H9 (cell line): Measurements from ENCODE around the gene NCOR2. TPM values are rescaled to one million over a fixed set of nuclear protein-coding genes. Genes with fewer than 3 reads are reported as not detected.

ENCODE experiments used
- DNase-seq: peaks from one replicate; pipeline ENCODE4 v3.0.0-alpha.2; 2017
- H2AFZ ChIP-seq: one replicate; pipeline ENCODE4 v1.6.1; 2013; ENCODE audit warnings: mild to moderate bottlenecking, low read length, control low read depth, moderate library complexity
- H2AK5ac ChIP-seq: 2 replicates; pipeline ENCODE4 v1.6.1; 2013; ENCODE audit warnings: low read length, control low read depth, mixed read lengths; ENCODE audit not compliant: insufficient read length
- H2BK120ac ChIP-seq: one replicate; pipeline ENCODE4 v1.6.1; 2013; ENCODE audit warnings: low read depth, mild to moderate bottlenecking, low read length, control low read depth, inconsistent platforms; ENCODE audit not compliant: poor library complexity, severe bottlenecking
- H2BK12ac ChIP-seq: 2 replicates; pipeline ENCODE4 v1.6.1; 2013; ENCODE audit warnings: low read length, control low read depth, mixed read lengths, low read depth; ENCODE audit not compliant: insufficient read length
- H2BK15ac ChIP-seq: 2 replicates; pipeline ENCODE4 v1.6.1; 2013; ENCODE audit warnings: low read depth, low read length, control low read depth
- H2BK20ac ChIP-seq: one replicate; pipeline ENCODE4 v1.6.1; 2013; ENCODE audit warnings: low read depth, mild to moderate bottlenecking, low read length, control low read depth, inconsistent platforms; ENCODE audit not compliant: poor library complexity, severe bottlenecking
- H2BK5ac ChIP-seq: 2 replicates; pipeline ENCODE4 v1.6.1; 2013; ENCODE audit warnings: low read length, control low read depth, mixed read lengths; ENCODE audit not compliant: insufficient read length
- H3K14ac ChIP-seq: 2 replicates; pipeline ENCODE4 v1.6.1; 2013; ENCODE audit warnings: low read length, control low read depth; ENCODE audit not compliant: insufficient read depth
- H3K18ac ChIP-seq: 2 replicates; pipeline ENCODE4 v1.6.1; 2013; ENCODE audit warnings: low read depth, mild to moderate bottlenecking, mixed read lengths, low read length, control low read depth; ENCODE audit not compliant: insufficient read length
- H3K23ac ChIP-seq: 2 replicates; pipeline ENCODE4 v1.6.1; 2013; ENCODE audit warnings: low read length, control low read depth, mixed read lengths, low read depth; ENCODE audit not compliant: insufficient read length
- H3K23me2 ChIP-seq: 2 replicates; pipeline ENCODE4 v1.6.1; 2013; ENCODE audit warnings: low read depth, mild to moderate bottlenecking, mixed read lengths, low read length, control low read depth; ENCODE audit not compliant: insufficient read length, poor library complexity, severe bottlenecking
- H3K27ac ChIP-seq: 2 replicates; pipeline ENCODE4 v1.5.1; 2013; ENCODE audit warnings: low read length, control low read depth, mixed read lengths, low read depth; ENCODE audit not compliant: insufficient read length
- H3K27me3 ChIP-seq: 2 replicates; pipeline ENCODE4 v1.6.1; 2013; ENCODE audit warnings: low read length, control low read depth, inconsistent platforms; ENCODE audit not compliant: insufficient read depth
- H3K4ac ChIP-seq: 2 replicates; pipeline ENCODE4 v1.6.1; 2013; ENCODE audit warnings: low read depth, mild to moderate bottlenecking, control low read depth, inconsistent platforms, low read length, moderate library complexity
- H3K4me1 ChIP-seq: 2 replicates; pipeline ENCODE4 v1.6.1; 2013; ENCODE audit warnings: low read length, control low read depth, inconsistent platforms; ENCODE audit not compliant: insufficient read depth
- H3K4me2 ChIP-seq: 2 replicates; pipeline ENCODE4 v1.6.1; 2013; ENCODE audit warnings: low read length, control low read depth, mixed read lengths; ENCODE audit not compliant: insufficient read length, insufficient read depth
- H3K56ac ChIP-seq: 2 replicates; pipeline ENCODE4 v1.6.1; 2013; ENCODE audit warnings: low read depth, mild to moderate bottlenecking, mixed read lengths, low read length, control low read depth; ENCODE audit not compliant: insufficient read length
- H3K79me1 ChIP-seq: 2 replicates; pipeline ENCODE4 v1.6.1; 2013; ENCODE audit warnings: low read depth, mild to moderate bottlenecking, moderate library complexity, low read length, control low read depth, inconsistent platforms; ENCODE audit not compliant: insufficient read depth, poor library complexity, severe bottlenecking
- H3K79me2 ChIP-seq: 2 replicates; pipeline ENCODE4 v1.6.1; 2013; ENCODE audit warnings: low read length, control low read depth, inconsistent platforms; ENCODE audit not compliant: insufficient read depth
- H3K9ac ChIP-seq: 2 replicates; pipeline ENCODE4 v1.6.1; 2013; ENCODE audit warnings: low read length, control low read depth, mixed read lengths; ENCODE audit not compliant: insufficient read length; ENCODE audit errors: extremely low read depth
- H3K9me3 ChIP-seq: one replicate; pipeline ENCODE4 v1.6.1; 2013; ENCODE audit warnings: low read depth, low read length, inconsistent platforms; ENCODE audit not compliant: control insufficient read depth
- H3T11ph ChIP-seq: one replicate; pipeline ENCODE4 v1.6.1; 2013; ENCODE audit warnings: mild to moderate bottlenecking, low read length, control low read depth, inconsistent platforms
- H4K20me1 ChIP-seq: one replicate; pipeline ENCODE4 v1.6.1; 2013; ENCODE audit not compliant: control insufficient read depth, insufficient read length, insufficient read depth
- H4K5ac ChIP-seq: 2 replicates; pipeline ENCODE4 v1.6.1; 2013; ENCODE audit warnings: low read depth, mild to moderate bottlenecking, mixed read lengths, low read length, control low read depth; ENCODE audit not compliant: insufficient read length
- H4K8ac ChIP-seq: replicated peaks from 2 replicates; pipeline ENCODE4 v1.6.1; 2013; ENCODE audit warnings: low read length, control low read depth, mixed read lengths, low read depth; ENCODE audit not compliant: insufficient read length
- H4K91ac ChIP-seq: 2 replicates; pipeline ENCODE4 v1.6.1; 2013; ENCODE audit warnings: low read depth, mild to moderate bottlenecking, moderate library complexity, mixed read lengths, low read length, control low read depth; ENCODE audit not compliant: insufficient read length
- H3K27ac Mint-ChIP-seq, 3 experiments: 2 replicates in 2 of 3; 3 replicates in 1 of 3; pipeline ENCODE4 v1.8.0; 2020 to 2021; ENCODE audit warnings: mixed read lengths in 3 of 3, mild to moderate bottlenecking in 1 of 3, moderate library complexity in 1 of 3
- H3K27me3 Mint-ChIP-seq: 2 replicates; pipeline ENCODE4 v1.8.0; 2021; ENCODE audit warnings: low read depth, mild to moderate bottlenecking, moderate library complexity, mixed read lengths
- H3K36me3 Mint-ChIP-seq, 3 experiments: 2 replicates in 2 of 3; 3 replicates in 1 of 3; pipeline ENCODE4 v1.8.0; 2020 to 2021; ENCODE audit warnings: low read depth in 3 of 3, mixed read lengths in 3 of 3; ENCODE audit not compliant: insufficient read depth in 1 of 3
- H3K4me1 Mint-ChIP-seq, 2 experiments: 2 replicates each; pipeline ENCODE4 v1.8.0; 2020; ENCODE audit warnings: mixed read lengths in 2 of 2
- H3K4me3 Mint-ChIP-seq, 2 experiments: 2 replicates in 1 of 2; 3 replicates in 1 of 2; pipeline ENCODE4 v1.8.0; 2020 to 2021; ENCODE audit warnings: mild to moderate bottlenecking in 2 of 2, mixed read lengths in 2 of 2, moderate library complexity in 1 of 2
- H3K9me3 Mint-ChIP-seq, 2 experiments: 2 replicates in 1 of 2; 3 replicates in 1 of 2; pipeline ENCODE4 v1.8.0; 2020; ENCODE audit warnings: mild to moderate bottlenecking in 2 of 2, mixed read lengths in 2 of 2, moderate library complexity in 1 of 2
- WGBS: extraction: QIAGEN DNeasy Blood & Tissue Kit; methylation state at CpG from one replicate; pipeline ENCODE4 v1.1.7; 2013; ENCODE audit warnings: missing lambda C conversion rate, low lambda C conversion rate, mixed read lengths; ENCODE audit not compliant: insufficient read length; ENCODE audit errors: extremely low coverage; 5-methylcytosine and 5-hydroxymethylcytosine counted together
- total RNA-seq: library from RNA; stranded (reverse); gene quantifications from 2 replicates; pipeline ENCODE4 v1.2.1, GENCODE V29; 2021
- TF ChIP-seq, protein P1 (sequence below): fragments of 200-600 bp; sonication (generic); conservative IDR thresholded peaks from 3 replicates; pipeline ENCODE4 v1.8.0; 2021; ENCODE audit warnings: antibody characterized with exemption, mild to moderate bottlenecking

Gene NCOR2
- total RNA-seq, 1 experiment from 2014 or later, result 226 TPM

DNA sequence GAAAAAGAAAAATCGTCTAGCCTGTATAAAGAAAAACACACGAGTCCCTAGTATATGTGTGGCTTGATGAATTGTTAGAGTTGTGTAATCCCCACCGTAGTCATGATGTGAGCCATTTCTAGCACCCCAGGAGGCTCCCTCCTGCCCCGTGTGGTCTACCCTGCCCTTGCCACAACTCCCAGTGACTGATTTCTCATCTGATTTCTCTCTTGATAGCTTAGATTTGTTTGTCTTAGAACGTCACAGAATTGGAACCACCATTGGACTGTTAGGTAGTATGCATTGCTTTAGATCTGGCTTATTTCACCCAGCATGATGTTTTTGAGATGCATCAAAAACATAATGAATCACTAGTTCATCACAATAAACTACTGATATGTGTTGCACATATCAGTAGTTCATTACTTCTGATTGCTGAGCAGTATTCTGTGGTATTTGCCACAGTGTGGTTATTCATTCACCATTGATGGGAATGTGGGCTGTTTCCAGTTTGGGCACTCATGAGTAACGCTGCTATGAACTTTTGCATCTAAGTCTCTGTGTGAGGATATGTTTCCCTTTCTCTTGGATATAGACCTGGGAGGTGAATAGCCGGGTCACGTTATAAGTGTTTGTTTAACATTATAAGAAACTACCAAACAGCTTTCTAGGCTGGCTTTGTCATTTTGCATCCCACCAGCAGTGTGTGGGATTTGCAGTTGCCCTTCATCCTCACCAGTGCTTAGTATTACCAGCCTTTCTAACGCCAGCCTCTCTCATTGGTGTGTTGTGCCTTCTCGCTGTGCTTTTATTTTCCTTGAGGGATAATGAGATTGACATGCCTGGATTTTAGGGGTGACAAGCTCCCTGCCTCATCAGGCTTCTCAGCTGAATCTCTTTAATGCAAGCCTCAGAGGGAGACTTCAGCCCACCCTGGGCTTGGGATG, 31.9 kb upstream of the NCOR2 start:
- peaks cover 2% of the 10 kb centered on the region for H3K27me3 Mint-ChIP-seq
- H3K4me2 ChIP-seq, result no peak overlapping the region
- H3K4me3 Mint-ChIP-seq, result no peak overlapping the region
- no peaks in the 10 kb centered on the region for H3K27me3 ChIP-seq
- H4K8ac ChIP-seq, result no peak overlapping the region
- no peak overlapping the region for H2BK12ac ChIP-seq
- H3K4me1 ChIP-seq, result no peaks in the 10 kb centered on the region
- TF ChIP-seq, protein P1, sequence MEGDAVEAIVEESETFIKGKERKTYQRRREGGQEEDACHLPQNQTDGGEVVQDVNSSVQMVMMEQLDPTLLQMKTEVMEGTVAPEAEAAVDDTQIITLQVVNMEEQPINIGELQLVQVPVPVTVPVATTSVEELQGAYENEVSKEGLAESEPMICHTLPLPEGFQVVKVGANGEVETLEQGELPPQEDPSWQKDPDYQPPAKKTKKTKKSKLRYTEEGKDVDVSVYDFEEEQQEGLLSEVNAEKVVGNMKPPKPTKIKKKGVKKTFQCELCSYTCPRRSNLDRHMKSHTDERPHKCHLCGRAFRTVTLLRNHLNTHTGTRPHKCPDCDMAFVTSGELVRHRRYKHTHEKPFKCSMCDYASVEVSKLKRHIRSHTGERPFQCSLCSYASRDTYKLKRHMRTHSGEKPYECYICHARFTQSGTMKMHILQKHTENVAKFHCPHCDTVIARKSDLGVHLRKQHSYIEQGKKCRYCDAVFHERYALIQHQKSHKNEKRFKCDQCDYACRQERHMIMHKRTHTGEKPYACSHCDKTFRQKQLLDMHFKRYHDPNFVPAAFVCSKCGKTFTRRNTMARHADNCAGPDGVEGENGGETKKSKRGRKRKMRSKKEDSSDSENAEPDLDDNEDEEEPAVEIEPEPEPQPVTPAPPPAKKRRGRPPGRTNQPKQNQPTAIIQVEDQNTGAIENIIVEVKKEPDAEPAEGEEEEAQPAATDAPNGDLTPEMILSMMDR, result no peak
- H3K27ac ChIP-seq, result no peak overlapping the region
- no peak overlapping the region for H4K5ac ChIP-seq
- H3K4ac ChIP-seq, result no peak overlapping the region
- no peak overlapping the region for H3T11ph ChIP-seq
- H3K36me3 Mint-ChIP-seq, result no peaks in the 10 kb centered on the region; a peak in 1 of 7 replicates
- DNase-seq, result no peak
- no peaks in the 10 kb centered on the region for H3K79me1 ChIP-seq
- no peak overlapping the region for H3K56ac ChIP-seq
- no peak overlapping the region for H2BK5ac ChIP-seq
- H3K9ac ChIP-seq, result no peak overlapping the region
- H2BK120ac ChIP-seq, result no peak overlapping the region
- no peak overlapping the region for H2BK15ac ChIP-seq
- H2AFZ ChIP-seq, result no peak overlapping the region
- H3K23me2 ChIP-seq, result no peaks in the 10 kb centered on the region
- no peak overlapping the region for H2AK5ac ChIP-seq
- no peak overlapping the region for H3K18ac ChIP-seq
- no peaks in the 10 kb centered on the region for H3K9me3 ChIP-seq
- H3K14ac ChIP-seq, result no peak overlapping the region
- no peak overlapping the region for H4K91ac ChIP-seq
- no peak overlapping the region for H3K23ac ChIP-seq
- WGBS, result no CpG with 5 or more reads among the region's 10 CpGs
- no peaks in the 10 kb centered on the region for H4K20me1 ChIP-seq
- no peaks in the 10 kb centered on the region for H3K79me2 ChIP-seq
- no peak overlapping the region for H3K27ac Mint-ChIP-seq
- H3K9me3 Mint-ChIP-seq, result no peaks in the 10 kb centered on the region; a peak in 1 of 5 replicates
- H3K4me1 Mint-ChIP-seq, result no peaks in the 10 kb centered on the region
- no peak overlapping the region for H2BK20ac ChIP-seq
